SK-N-SH treated with all-trans-retinoic acid at 6 μM for 48 hours (cell line): ENCODE data around the gene TCERG1L.

Source experiments
- CSDC2 ChIP-seq: fragments of 250-450 bp; sonication (Bioruptor Pico); IDR thresholded peaks from 2 replicates; pipeline ENCODE4 v1.5.0; 2020; ENCODE audit warnings: mild to moderate bottlenecking, moderate library complexity
- ZC3H10 ChIP-seq: fragments of 250-450 bp; sonication (Bioruptor Pico); IDR thresholded peaks from 2 replicates; pipeline ENCODE4 v1.5.1; 2021; ENCODE audit warnings: mild to moderate bottlenecking, moderate library complexity

GRCh38 chr10:131048606-131049005 lies 262.9 kb downstream of the TCERG1L start:
- TF ChIP-seq ZC3H10 (no peak), CSDC2 (CRISPR knock-in tag) (no peak)
